ENCODE measurements around the gene ZCCHC10. TPM values are rescaled to one million over a fixed set of nuclear protein-coding genes. Genes with fewer than 3 reads are reported as not detected.
"Not testable (repeated sequence)": the region's sequence is repeated elsewhere in the genome, so short reads cannot be mapped to it uniquely, and the experiment has no call there.

The ZCCHC10 gene
- total and polyA plus RNA-seq, 10 of the 15 experiments (the other 5 are each of a cell fraction or from before 2014, with no cell fraction given): 16.8 to 117 (median 53.5) TPM

- TF ChIP-seq, protein P1, sequence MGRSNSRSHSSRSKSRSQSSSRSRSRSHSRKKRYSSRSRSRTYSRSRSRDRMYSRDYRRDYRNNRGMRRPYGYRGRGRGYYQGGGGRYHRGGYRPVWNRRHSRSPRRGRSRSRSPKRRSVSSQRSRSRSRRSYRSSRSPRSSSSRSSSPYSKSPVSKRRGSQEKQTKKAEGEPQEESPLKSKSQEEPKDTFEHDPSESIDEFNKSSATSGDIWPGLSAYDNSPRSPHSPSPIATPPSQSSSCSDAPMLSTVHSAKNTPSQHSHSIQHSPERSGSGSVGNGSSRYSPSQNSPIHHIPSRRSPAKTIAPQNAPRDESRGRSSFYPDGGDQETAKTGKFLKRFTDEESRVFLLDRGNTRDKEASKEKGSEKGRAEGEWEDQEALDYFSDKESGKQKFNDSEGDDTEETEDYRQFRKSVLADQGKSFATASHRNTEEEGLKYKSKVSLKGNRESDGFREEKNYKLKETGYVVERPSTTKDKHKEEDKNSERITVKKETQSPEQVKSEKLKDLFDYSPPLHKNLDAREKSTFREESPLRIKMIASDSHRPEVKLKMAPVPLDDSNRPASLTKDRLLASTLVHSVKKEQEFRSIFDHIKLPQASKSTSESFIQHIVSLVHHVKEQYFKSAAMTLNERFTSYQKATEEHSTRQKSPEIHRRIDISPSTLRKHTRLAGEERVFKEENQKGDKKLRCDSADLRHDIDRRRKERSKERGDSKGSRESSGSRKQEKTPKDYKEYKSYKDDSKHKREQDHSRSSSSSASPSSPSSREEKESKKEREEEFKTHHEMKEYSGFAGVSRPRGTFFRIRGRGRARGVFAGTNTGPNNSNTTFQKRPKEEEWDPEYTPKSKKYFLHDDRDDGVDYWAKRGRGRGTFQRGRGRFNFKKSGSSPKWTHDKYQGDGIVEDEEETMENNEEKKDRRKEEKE (IDR thresholded peaks at IDR 0.05): no peak
- TF ChIP-seq, protein P2, sequence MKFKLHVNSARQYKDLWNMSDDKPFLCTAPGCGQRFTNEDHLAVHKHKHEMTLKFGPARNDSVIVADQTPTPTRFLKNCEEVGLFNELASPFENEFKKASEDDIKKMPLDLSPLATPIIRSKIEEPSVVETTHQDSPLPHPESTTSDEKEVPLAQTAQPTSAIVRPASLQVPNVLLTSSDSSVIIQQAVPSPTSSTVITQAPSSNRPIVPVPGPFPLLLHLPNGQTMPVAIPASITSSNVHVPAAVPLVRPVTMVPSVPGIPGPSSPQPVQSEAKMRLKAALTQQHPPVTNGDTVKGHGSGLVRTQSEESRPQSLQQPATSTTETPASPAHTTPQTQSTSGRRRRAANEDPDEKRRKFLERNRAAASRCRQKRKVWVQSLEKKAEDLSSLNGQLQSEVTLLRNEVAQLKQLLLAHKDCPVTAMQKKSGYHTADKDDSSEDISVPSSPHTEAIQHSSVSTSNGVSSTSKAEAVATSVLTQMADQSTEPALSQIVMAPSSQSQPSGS (IDR thresholded peaks at IDR 0.05; ENCODE audit: low read length): no peak
- TF ChIP-seq NFYA (IDR thresholded peaks at IDR 0.05; ENCODE audit: borderline replicate concordance, low read depth, low read length) (no peak), IRF4 (IDR thresholded peaks at IDR 0.05; ENCODE audit: low read depth, low read length) (no peak), CHD4 (IDR thresholded peaks at IDR 0.05) (no peak), BACH1 (IDR thresholded peaks at IDR 0.05; ENCODE audit: borderline replicate concordance) (no peak)
These were observed 14.9 kb upstream of the ZCCHC10 start (continued) for GRCh38 chr5:133041157-133041784.

- in situ Hi-C loops (cut with MboI); BruUV-seq (replicated peaks): not testable (repeated sequence)
- SMC1A ChIA-PET (ENCODE audit: uncharacterized antibody, unreplicated experiment): interaction anchor here (1.1 to 1.5 kb wide), 2 partner anchors 11 to 12 kb away, joined by 3 to 4 read pairs; no protein-coding TSS in a partner anchor
These were observed 10.3 kb upstream of the ZCCHC10 start for GRCh38 chr5:133036677-133037076.

More at GRCh38 chr5:133036677-133037076, 10.3 kb upstream of the ZCCHC10 start:
- FAIRE-seq; H3K79me2 ChIP-seq (ENCODE audit: control insufficient read depth, insufficient read depth, low read length); H3K9me3 ChIP-seq (replicated peaks; ENCODE audit: control insufficient read depth, insufficient read depth, low read length); H2AFZ ChIP-seq (ENCODE audit: control insufficient read depth, low read depth, low read length); H4K20me1 ChIP-seq (ENCODE audit: control insufficient read depth, insufficient read depth); H3K27me3 ChIP-seq (replicated peaks in 1 of 2; ENCODE audit: control insufficient read depth in 2 of 2, insufficient read depth in 2 of 2, low read length in 1 of 2); DNase-seq (ENCODE audit: low read depth, low spot score); ATAC-seq; H3K4me3 ChIP-seq; H3K4me2 ChIP-seq (ENCODE audit: control insufficient read depth, insufficient read depth); H3K36me3 ChIP-seq (ENCODE audit: control insufficient read depth in 2 of 2, insufficient read depth in 2 of 2, low read length in 1 of 2); H3K9ac ChIP-seq (ENCODE audit: control insufficient read depth, insufficient read depth, low read length); RAD21 ChIA-PET (ENCODE audit: unreplicated experiment); H3K27ac ChIP-seq (ENCODE audit: control insufficient read depth, insufficient read depth); intact Hi-C loops (cut with micrococcal nuclease; ENCODE audit: unreplicated experiment); CTCF ChIA-PET: not testable (repeated sequence)
- 86% methylated on average over 6 of the region's 6 CpGs for WGBS (ENCODE audit: insufficient coverage, insufficient replicate concordance, low lambda C conversion rate, missing lambda C conversion rate)
- H3K4me1 ChIP-seq (ENCODE audit: control insufficient read depth, insufficient read depth, low read length): peaks cover 11% of the 10 kb centered on the region
- POLR2A ChIA-PET: interaction anchor here (0.6 to 0.7 kb wide), 2 partner anchors 129 to 564 kb away, joined by 4 to 8 read pairs; no protein-coding TSS in a partner anchor
